ENCODE measurements around the gene NAGPA.
A peak's percentile ranks its signal among the peaks of the same experiment; 100 is the strongest.
"Not testable (repeated sequence)": the region's sequence is repeated elsewhere in the genome, so short reads cannot be mapped to it uniquely, and the experiment has no call there.

NAGPA gene

DNA sequence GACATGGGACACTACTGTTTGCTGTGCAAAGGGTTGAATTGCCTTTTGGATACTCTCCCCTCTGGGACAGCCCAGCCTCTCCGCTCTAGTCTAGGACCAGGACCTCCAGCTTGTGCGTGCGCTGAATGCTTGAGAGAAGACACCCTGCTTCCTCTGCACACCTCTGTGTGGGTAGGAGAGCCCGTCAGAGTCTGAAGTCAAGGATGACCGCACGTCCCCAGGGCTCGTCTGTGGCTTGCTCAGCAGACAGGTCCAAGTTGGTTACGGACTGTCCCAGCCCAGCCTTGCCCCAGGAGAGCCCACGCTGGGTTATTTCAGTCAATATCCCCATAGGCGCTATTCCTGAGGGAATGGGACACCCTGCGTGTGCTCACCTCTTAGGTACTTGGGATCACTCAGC lies 28.3 kb upstream of the NAGPA start:
- no peak for DNase-seq (ENCODE audit: low read depth in 2 of 3, low spot score in 1 of 3)

DNA sequence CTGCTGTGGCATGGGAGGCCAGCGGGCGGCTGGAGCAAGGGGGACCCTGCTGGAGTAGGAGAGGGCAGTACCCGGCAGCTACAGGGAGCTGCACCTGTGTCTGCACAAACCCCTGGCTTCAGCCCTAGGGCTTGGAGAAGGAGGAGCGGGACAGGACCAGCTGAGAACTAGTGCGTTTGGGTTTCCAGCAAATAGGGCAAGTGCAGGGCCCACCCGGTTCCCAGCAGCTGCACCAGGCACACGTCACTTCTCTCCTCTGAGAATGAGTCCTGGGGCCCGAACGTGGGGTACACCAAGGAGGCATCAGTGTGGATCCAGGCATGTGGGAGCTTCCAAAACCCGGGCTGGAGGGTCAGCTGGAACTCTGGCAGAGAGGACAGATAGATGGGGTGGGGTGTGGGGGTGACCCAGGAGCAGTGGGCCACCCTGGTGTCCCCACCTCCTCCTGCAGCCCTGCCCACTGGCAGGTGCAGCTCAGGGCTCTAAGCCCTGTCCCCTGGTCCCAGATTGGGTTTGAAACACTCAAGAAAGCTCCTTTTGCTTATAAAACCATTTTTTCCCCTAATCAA lies 26.4 kb upstream of the NAGPA start:
- DNase-seq (ENCODE audit: low read depth in 2 of 3, low spot score in 1 of 3), result no peak

- DNase-seq (ENCODE audit: low read depth in 2 of 3, low spot score in 1 of 3), result no peak
Observed at GRCh38 chr16:5059386-5060072, 25.8 kb upstream of the NAGPA start.

DNA sequence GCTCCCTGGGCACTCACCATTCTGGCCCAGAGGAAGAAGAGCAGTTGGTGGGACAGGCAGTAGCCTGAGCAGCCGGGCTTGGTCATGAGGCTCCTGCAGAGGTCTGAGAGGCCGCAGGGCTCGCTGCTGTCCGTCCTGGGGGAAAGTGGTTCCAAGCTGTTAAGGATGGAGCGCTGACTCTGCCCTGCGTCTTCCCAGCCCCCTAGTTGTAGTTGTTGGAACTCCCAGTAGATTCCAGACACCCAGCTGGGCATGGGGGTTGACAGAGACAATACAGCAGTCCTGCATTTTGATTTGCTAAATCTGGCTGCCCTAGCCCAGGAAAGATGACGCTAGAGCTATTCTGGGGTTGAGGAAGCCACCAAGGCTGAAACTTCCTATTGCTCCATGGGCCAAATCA lies 24.7 kb upstream of the NAGPA start:
- DNase-seq (ENCODE audit: low read depth in 2 of 3, low spot score in 1 of 3), result no peak

DNA sequence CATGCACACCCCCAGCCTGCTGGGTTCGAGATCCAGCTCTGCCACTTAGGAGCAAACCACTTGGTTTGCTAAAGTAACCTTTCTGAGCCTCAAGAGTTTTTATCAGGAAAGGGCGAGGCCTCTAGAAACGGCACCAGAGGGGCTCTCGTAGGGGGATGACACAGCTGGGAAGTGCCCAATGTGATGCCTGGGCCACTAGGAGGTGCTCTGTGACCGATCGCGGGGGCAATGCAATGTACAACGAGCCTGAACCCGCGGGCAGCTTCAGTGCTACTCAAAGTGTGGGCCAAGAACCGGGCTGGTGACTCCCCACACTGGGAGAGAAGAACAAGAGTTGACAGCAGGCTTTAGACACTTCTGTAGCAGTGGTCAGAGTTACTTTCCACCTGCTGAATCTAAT lies 22.6 kb upstream of the NAGPA start:
- peak; percentile 15 to 27 (median 23) for DNase-seq (ENCODE audit: low read depth in 2 of 3, low spot score in 1 of 3)

GRCh38 chr16:5054876-5055865 lies 21.4 kb upstream of the NAGPA start:
- DNase-seq (ENCODE audit: low read depth in 2 of 3, low spot score in 1 of 3), result no peak

DNA sequence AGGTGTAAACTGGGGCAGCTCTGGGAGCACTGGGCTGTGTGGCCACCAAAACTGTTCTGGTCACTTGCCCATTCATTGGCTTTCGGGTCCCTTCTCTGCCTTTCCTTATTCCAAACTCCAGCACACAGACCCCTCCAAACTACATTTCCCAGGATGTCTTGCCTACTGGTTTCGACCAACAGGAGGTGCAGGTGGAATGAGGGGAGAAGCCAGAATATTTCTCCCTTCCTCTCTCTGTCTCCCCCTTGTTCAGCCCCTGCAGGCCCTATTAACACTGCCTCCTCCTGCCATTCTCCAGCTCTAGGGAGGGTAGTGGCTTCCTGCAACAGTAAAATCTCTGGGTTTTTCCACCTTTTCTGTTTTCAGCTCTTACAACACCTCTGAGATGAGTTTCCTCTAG lies 13.2 kb upstream of the NAGPA start:
- no peak for DNase-seq (ENCODE audit: low read depth in 2 of 3, low spot score in 1 of 3)

GRCh38 chr16:5045499-5046115 lies 11.9 kb upstream of the NAGPA start:
- no peak for DNase-seq (ENCODE audit: low read depth in 2 of 3, low spot score in 1 of 3)

DNA sequence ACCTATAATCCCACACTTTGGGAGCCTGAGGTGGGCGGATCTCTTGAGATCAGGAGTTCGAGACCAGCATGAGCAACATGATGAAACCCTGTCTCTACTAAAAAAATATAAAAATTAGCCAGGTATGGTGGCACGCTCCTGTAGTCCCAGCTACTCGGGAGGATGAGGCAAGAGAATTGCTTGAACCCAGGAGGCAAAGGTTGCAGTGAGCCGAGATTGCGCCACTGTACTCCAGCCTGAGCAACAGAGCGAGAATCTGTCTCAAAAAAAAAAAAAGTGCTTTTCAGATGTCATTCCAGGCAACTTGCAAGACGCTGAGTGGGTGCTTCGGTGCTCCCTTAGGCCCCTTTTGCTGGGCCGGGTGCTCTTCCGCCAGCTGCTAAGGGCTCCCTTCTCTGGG lies 10.8 kb upstream of the NAGPA start:
- DNase-seq (ENCODE audit: low read depth in 2 of 3, low spot score in 1 of 3), result not testable (repeated sequence)

GRCh38 chr16:5044011-5044540 lies 10.3 kb upstream of the NAGPA start:
- no peak for DNase-seq (ENCODE audit: low read depth in 2 of 3, low spot score in 1 of 3)

- DNase-seq (ENCODE audit: low read depth in 2 of 3, low spot score in 1 of 3), result no peak
Observed at GRCh38 chr16:5042574-5043171, 8.9 kb upstream of the NAGPA start.

DNA sequence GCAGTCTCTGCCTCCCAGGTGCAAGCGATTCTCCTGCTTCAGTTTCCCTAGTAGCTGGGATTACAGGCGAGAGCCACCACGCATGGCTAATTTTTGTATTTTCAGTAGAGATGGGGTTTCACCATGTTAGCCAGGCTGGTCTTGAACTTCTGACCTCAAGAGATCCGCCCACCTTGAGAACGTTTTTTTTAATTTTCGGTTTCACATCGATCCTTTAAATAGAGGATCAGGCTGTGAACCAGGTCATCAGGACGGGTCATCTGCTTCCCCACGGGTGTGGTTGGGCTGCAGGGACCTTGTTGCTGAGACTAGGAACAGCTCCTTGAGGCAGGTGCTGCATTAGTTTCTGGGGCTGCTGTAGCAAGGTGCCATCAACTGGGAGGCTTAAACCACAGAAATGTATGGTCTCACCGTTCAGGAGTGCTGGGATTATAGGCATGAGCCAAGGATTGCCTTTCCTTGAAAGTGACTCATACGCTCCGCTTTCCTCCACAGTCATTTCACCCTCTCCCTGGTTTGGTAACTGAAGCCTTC lies 7.9 kb upstream of the NAGPA start:
- no peak for DNase-seq (ENCODE audit: low read depth in 2 of 3, low spot score in 1 of 3)

- DNase-seq (ENCODE audit: low read depth in 2 of 3, low spot score in 1 of 3), result no peak
Observed at GRCh38 chr16:5040451-5040850, 6.7 kb upstream of the NAGPA start.

DNA sequence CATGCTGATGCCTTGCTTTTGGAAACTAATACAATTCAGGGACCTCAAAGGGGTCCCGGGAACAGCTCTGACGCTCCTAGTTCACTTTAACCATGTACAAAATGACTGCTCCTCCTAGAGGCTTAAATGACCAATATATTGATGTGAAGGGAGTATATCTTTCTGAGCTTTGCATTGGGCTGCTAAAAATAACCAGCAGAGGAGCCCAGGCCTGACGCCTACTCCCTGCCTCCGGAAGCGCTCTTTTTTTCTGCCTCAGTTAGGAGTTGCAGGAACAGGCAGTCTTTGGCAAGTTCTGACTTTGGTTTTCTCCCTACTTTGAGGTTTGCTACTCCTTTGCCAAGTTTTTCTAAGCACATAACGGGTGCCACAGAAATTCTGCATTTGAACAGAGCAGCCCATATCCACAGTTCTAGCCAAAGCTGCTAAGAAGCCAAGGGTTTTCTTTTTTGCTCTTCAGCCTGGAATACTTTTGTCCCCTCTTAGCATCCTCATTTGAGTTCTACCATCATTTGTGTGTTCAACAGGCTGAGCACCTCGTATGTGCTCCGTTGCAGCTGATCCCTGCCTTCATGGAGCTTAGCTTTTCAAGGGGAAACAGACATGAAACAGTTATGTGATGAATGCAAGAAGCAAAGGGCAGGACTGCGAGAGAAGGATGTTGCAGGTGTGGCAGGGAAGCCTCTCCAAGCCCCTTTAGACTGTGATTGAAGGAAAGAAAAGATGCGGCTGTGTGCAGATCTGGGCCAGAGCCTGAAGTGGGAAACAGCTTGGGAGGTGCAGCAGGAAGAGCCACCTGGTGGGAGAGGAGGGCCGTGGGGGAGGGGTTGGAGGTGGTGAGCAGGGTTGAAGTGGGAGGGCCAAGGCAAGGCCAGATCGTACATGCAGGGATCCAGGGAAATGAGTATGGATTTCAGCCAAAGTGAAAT lies 2.8 kb upstream of the NAGPA start:
- DNase-seq (ENCODE audit: low read depth in 2 of 3, low spot score in 1 of 3), result no peak

DNA sequence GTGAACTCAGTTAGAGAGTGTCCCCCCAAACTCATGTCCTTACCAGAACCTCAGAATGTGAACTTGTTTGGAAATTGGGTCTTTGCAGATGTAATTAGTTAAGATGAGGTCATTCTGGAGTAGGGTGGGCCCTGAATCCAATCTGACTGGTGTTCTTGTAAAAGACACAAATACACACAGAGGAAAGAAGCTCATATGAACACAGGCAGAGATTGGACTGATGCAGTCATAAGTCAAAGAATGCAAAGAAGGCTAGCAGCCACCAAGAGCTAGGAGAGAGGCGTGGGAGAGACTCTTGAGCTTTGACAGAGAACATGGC lies 2.1 kb upstream of the NAGPA start:
- DNase-seq (ENCODE audit: low read depth in 2 of 3, low spot score in 1 of 3), result no peak

DNA sequence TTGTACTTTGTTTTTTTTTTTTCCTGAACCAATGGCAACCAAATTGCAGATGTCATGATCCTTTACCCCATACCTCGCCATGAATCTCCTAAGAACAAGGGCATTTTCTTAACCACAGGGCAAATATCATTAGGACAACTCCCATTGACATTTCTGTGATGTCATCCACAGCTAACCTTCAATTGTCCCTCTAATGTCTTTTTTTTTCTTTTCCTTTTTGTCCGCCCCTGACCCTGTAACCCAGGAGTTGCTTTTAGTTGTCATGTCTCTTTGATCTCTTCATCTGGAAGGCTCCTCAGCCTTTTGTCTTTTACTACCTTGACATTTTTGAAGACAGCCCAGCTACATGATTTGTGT lies 410 bp upstream of the NAGPA start:
- no peak for DNase-seq (ENCODE audit: low read depth in 2 of 3, low spot score in 1 of 3)

DNA sequence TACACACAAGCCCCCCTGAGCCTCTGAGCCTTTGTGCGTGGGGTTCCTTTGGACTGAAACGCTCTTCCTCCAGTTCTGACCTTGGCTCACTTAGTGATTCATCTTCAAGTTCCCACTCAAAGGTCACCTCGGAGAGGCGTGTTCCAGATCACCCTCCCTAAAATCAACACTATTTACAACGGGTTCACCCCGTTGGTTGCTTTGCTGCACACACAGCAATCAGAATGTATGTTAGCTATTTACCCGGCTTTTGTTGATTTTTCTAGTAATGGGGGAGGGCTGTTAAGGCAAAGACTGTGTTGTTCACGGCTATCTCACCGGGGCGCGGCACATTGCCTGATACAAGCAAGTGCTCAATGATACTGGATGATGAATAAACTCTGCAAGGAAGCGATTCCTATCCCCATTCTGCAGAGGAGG lies 977 bp downstream of the NAGPA start:
- DNase-seq (ENCODE audit: low read depth in 2 of 3, low spot score in 1 of 3), result no peak

- DNase-seq (ENCODE audit: low read depth in 2 of 3, low spot score in 1 of 3), result no peak
Observed at GRCh38 chr16:5031601-5032000, 2.1 kb downstream of the NAGPA start.

DNA sequence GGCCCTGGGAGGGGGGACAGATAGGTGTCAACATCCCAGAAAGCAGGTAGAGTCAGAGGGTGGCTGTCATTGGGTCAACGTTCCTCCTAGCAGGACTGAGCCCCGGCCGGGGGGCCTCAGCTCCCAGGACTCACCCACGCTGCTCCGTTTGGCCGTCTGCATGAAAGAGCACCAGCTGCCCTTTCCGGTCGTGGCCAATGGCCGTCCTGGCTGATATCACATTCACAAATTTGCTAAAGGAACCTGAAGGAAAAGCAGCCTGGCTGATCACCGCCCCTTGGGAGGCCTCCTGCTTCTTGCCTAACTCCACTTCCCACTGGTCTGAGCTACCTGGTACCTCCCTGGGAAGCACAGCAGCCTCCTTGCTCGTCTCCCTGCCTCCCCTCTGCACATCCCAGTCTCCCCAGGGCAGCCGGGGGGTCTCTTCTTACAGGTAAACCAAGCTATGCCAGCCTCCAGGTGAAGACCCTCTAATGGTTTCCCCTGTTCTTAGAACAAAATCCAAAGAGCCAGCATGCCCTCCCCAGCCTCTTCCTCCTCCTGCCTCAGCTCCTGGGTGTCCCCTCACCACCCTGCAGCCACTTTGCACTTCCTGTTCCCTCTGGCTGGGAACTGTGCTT lies 3.4 kb downstream of the NAGPA start:
- no peak for DNase-seq (ENCODE audit: low read depth in 2 of 3, low spot score in 1 of 3)
